ENCODE measurements around the gene PRELID3B.

PRELID3B gene

GRCh38 chr20:59024111-59024530 lies 18.5 kb downstream of the PRELID3B start:
- Mint-ChIP-seq H3K9me3 (no peaks in the 10 kb centered on the region), H3K4me1 (peaks cover 51% of the 10 kb centered on the region), H3K27ac (peak overlapping the region; percentile 46), H3K36me3 (peaks cover 85% of the 10 kb centered on the region), H3K4me3 (no peak overlapping the region)
- no peak for DNase-seq (ENCODE audit: low spot score in 2 of 2)
- no peak for ATAC-seq

GRCh38 chr20:59023616-59024015 lies 19.0 kb downstream of the PRELID3B start:
- H3K27ac Mint-ChIP-seq: no peak overlapping the region
- peaks cover 51% of the 10 kb centered on the region for H3K4me1 Mint-ChIP-seq
- H3K9me3 Mint-ChIP-seq: no peaks in the 10 kb centered on the region
- peaks cover 84% of the 10 kb centered on the region for H3K36me3 Mint-ChIP-seq
- no peak overlapping the region for H3K4me3 Mint-ChIP-seq
- ATAC-seq: no peak
- DNase-seq (ENCODE audit: low spot score in 2 of 2): no peak

GRCh38 chr20:59022754-59023153 lies 19.8 kb downstream of the PRELID3B start:
- DNase-seq (ENCODE audit: low spot score in 2 of 2): no peak
- ATAC-seq: no peak
- Mint-ChIP-seq H3K36me3 (peaks cover 75% of the 10 kb centered on the region), H3K9me3 (no peaks in the 10 kb centered on the region), H3K4me1 (peaks cover 53% of the 10 kb centered on the region), H3K27ac (peak overlapping the region; percentile 80), H3K4me3 (no peak overlapping the region)

- Mint-ChIP-seq H3K36me3 (peaks cover 58% of the 10 kb centered on the region), H3K9me3 (no peaks in the 10 kb centered on the region), H3K4me3 (no peak overlapping the region), H3K4me1 (peaks cover 56% of the 10 kb centered on the region), H3K27ac (peak overlapping the region; percentile 83)
- peak; percentile 51 for ATAC-seq
- no peak for DNase-seq (ENCODE audit: low spot score in 2 of 2)
Measured at GRCh38 chr20:59020938-59021551, 21.5 kb downstream of the PRELID3B start.

- H3K36me3 Mint-ChIP-seq: peaks cover 40% of the 10 kb centered on the region
- H3K9me3 Mint-ChIP-seq: no peaks in the 10 kb centered on the region
- no peak within 1 kb of the TSS for H3K4me3 Mint-ChIP-seq
- ATAC-seq (no peak), DNase-seq (ENCODE audit: low spot score in 2 of 2) (no peak)
- peaks cover 54% of the 10 kb centered on the region for H3K4me1 Mint-ChIP-seq
- H3K27ac Mint-ChIP-seq: peak within 1 kb of the TSS; percentile 75
Measured at GRCh38 chr20:59019217-59019616, 23.4 kb downstream of the PRELID3B start, which contains the start of gene TUBB1. TSS of gene TUBB1 (plus strand) at chr20:59019429. CDS start at chr20:59019523, 94 bp downstream.

- Mint-ChIP-seq H3K4me1 (peaks cover 57% of the 10 kb centered on the region), H3K4me3 (no peak overlapping the region), H3K9me3 (no peaks in the 10 kb centered on the region), H3K36me3 (peaks cover 36% of the 10 kb centered on the region), H3K27ac (peak overlapping the region; percentile 75)
- ATAC-seq: no peak
- no peak for DNase-seq (ENCODE audit: low spot score in 2 of 2)
Measured at GRCh38 chr20:59018817-59019216, 23.8 kb downstream of the PRELID3B start.

GRCh38 chr20:59017493-59018231 lies 24.9 kb downstream of the PRELID3B start:
- H3K36me3 Mint-ChIP-seq: peaks cover 24% of the 10 kb centered on the region
- no peak for ATAC-seq
- DNase-seq (ENCODE audit: low spot score in 2 of 2): no peak
- H3K9me3 Mint-ChIP-seq: no peaks in the 10 kb centered on the region
- H3K4me1 Mint-ChIP-seq: peaks cover 62% of the 10 kb centered on the region
- peak overlapping the region; percentile 75 for H3K27ac Mint-ChIP-seq
- no peak overlapping the region for H3K4me3 Mint-ChIP-seq

GRCh38 chr20:59016795-59017492 lies 25.6 kb downstream of the PRELID3B start:
- DNase-seq (ENCODE audit: low spot score in 2 of 2) (no peak), ATAC-seq (no peak)
- H3K4me3 Mint-ChIP-seq: no peak overlapping the region

GRCh38 chr20:59015812-59016711 lies 26.5 kb downstream of the PRELID3B start:
- Mint-ChIP-seq H3K4me1 (peaks cover 74% of the 10 kb centered on the region), H3K9me3 (no peaks in the 10 kb centered on the region), H3K36me3 (peaks cover 13% of the 10 kb centered on the region), H3K4me3 (no peak overlapping the region), H3K27ac (peak overlapping the region; percentile 88)
- ATAC-seq: no peak
- DNase-seq (ENCODE audit: low spot score in 2 of 2): no peak

More at GRCh38 chr20:59016795-59017492, 25.6 kb downstream of the PRELID3B start:
- peaks cover 67% of the 10 kb centered on the region for H3K4me1 Mint-ChIP-seq
- peak overlapping the region; percentile 54 for H3K27ac Mint-ChIP-seq
- no peaks in the 10 kb centered on the region for H3K9me3 Mint-ChIP-seq
- peaks cover 17% of the 10 kb centered on the region for H3K36me3 Mint-ChIP-seq

- no peak for ATAC-seq
- Mint-ChIP-seq H3K36me3 (peaks cover 7% of the 10 kb centered on the region), H3K4me3 (no peak overlapping the region), H3K4me1 (peaks cover 71% of the 10 kb centered on the region), H3K9me3 (no peaks in the 10 kb centered on the region), H3K27ac (peak overlapping the region; percentile 88)
- DNase-seq (ENCODE audit: low spot score in 2 of 2): no peak
Measured at GRCh38 chr20:59015411-59015810, 27.2 kb downstream of the PRELID3B start.

GRCh38 chr20:59014680-59015389 lies 27.8 kb downstream of the PRELID3B start:
- no peaks in the 10 kb centered on the region for H3K9me3 Mint-ChIP-seq
- H3K4me1 Mint-ChIP-seq: peaks cover 71% of the 10 kb centered on the region
- H3K36me3 Mint-ChIP-seq: peaks cover 6% of the 10 kb centered on the region
- ATAC-seq: no peak
- H3K4me3 Mint-ChIP-seq: peak overlapping the region; percentile 33
- peak overlapping the region; percentile 83 for H3K27ac Mint-ChIP-seq
- no peak for DNase-seq (ENCODE audit: low spot score in 2 of 2)

- H3K27ac Mint-ChIP-seq: peak overlapping the region; percentile 83
- peaks cover 3% of the 10 kb centered on the region for H3K36me3 Mint-ChIP-seq
- no peaks in the 10 kb centered on the region for H3K9me3 Mint-ChIP-seq
- ATAC-seq (peak; percentile 82), DNase-seq (ENCODE audit: low spot score in 2 of 2) (no peak)
- peak overlapping the region; percentile 33 for H3K4me3 Mint-ChIP-seq
- H3K4me1 Mint-ChIP-seq: peaks cover 69% of the 10 kb centered on the region
Measured at GRCh38 chr20:59013959-59014608, 28.5 kb downstream of the PRELID3B start.

- H3K4me1 Mint-ChIP-seq: peaks cover 61% of the 10 kb centered on the region
- peak overlapping the region; percentile 83 for H3K27ac Mint-ChIP-seq
Measured at GRCh38 chr20:59013031-59013951, 29.3 kb downstream of the PRELID3B start.

More at GRCh38 chr20:59013031-59013951, 29.3 kb downstream of the PRELID3B start:
- H3K4me3 Mint-ChIP-seq: peak overlapping the region; percentile 33
- ATAC-seq (no peak), DNase-seq (ENCODE audit: low spot score in 2 of 2) (no peak)
- H3K36me3 Mint-ChIP-seq: no peaks in the 10 kb centered on the region
- no peaks in the 10 kb centered on the region for H3K9me3 Mint-ChIP-seq

Data from stimulated activated effector memory CD8-positive, alpha-beta T cell treated with anti-CD3 and anti-CD28 coated beads, Interleukin-12 subunit alpha, Interleukin-12 subunit beta, amount 100 ng/mL, for 72 hours (primary cell).